BJ (cell line): ENCODE measurements around the gene ZNF41. TPM values are rescaled to one million over a fixed set of nuclear protein-coding genes. Genes with fewer than 3 reads are reported as not detected.

Experiments used
- CTCF ChIA-PET: fragments of 350-600 bp; formaldehyde crosslinking; extraction: SDS; loops from one replicate; lab custom pipeline; 2021; ENCODE audit warnings: antibody characterized with exemption, inconsistent platforms; lab: Yijun Ruan, JAX
- POLR2A ChIA-PET: fragments of 300-600 bp; sonication (Branson Sonifier 250); formaldehyde crosslinking; extraction: SDS; loops from one replicate; lab custom pipeline; 2021; ENCODE audit warnings: antibody characterized with exemption; lab: Charles Lee
- DNase-seq: peaks from one replicate; pipeline ENCODE4 v3.0.0-alpha.2; 2011; ENCODE audit warnings: low read depth
- H3K27me3 ChIP-seq: 2 replicates; pipeline ENCODE4 v1.6.0; 2011; ENCODE audit warnings: low read length; ENCODE audit not compliant: control insufficient read depth, insufficient read depth
- H3K36me3 ChIP-seq: 2 replicates; pipeline ENCODE4 v1.5.1; 2011; ENCODE audit warnings: low read length; ENCODE audit not compliant: control insufficient read depth, insufficient read depth
- H3K4me3 ChIP-seq: 2 replicates; pipeline ENCODE4 v1.5.1; 2011; ENCODE audit warnings: low read depth, mild to moderate bottlenecking, control low read depth, low read length
- CTCF ChIP-seq: IDR thresholded peaks from 2 replicates; pipeline ENCODE4 v1.5.1; 2011; ENCODE audit warnings: low read depth, mild to moderate bottlenecking, control low read depth, inconsistent platforms, low read length, moderate library complexity; ENCODE audit not compliant: insufficient read depth
- polyA plus RNA-seq: library from polyadenylated mRNA; depleted of rRNA; stranded (reverse); fragments of >200 nt; gene quantifications from 2 replicates; pipeline ENCODE4 v1.2.3, GENCODE V29; 2011

Gene ZNF41
- polyA plus RNA-seq, 1 experiment, result 4.8 TPM

GRCh38 chrX:47481160-47481559, 1.9 kb downstream of the ZNF41 start:
- ChIA-PET CTCF (interaction anchor here (1.6 kb wide), 1 partner anchor 42 kb away, joined by 4 read pairs; no protein-coding TSS in a partner anchor), POLR2A (no interaction called here)
- no peak overlapping the region for H3K4me3 ChIP-seq

GRCh38 chrX:47480576-47480975, 2.4 kb downstream of the ZNF41 start:
- POLR2A ChIA-PET, result no interaction called here
- DNase-seq, result no peak
- CTCF ChIA-PET, result no interaction called here
- H3K27me3 ChIP-seq, result no peaks in the 10 kb centered on the region
- no peak overlapping the region for H3K4me3 ChIP-seq
- H3K36me3 ChIP-seq, result no peaks in the 10 kb centered on the region
- TF ChIP-seq CTCF, result no peak

More at GRCh38 chrX:47481160-47481559, 1.9 kb downstream of the ZNF41 start:
- no peak for DNase-seq
- Histone ChIP-seq H3K27me3 (no peaks in the 10 kb centered on the region), H3K36me3 (no peaks in the 10 kb centered on the region)
- no peak; the same call in 1 of the 2 replicates for TF ChIP-seq CTCF

DNA sequence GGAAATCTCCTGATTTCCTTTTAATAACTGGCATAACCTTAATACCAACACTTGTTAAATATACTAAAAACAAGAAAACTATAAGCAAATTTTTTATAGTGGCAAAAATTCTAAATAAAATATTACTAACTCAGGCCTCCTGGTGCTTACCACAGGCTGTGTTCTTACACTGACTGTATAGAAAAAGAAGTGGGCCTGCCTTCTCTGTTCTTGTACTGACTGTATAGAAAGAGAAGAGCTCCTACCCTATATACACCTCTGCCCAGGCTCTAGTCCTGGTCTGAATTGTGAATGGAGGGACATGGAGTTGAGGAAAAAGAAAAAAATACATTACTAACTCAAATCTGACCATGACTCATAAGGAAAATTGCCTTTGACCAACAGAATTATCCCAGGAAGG, 7.5 kb downstream of the ZNF41 start:
- no peak for TF ChIP-seq CTCF
- H3K4me3 ChIP-seq, result no peak overlapping the region
- no peak for DNase-seq
- H3K27me3 ChIP-seq, result no peaks in the 10 kb centered on the region
- no peaks in the 10 kb centered on the region for H3K36me3 ChIP-seq
- CTCF ChIA-PET, result interaction anchor here (0.7 to 1.0 kb wide), 2 partner anchors 91 to 151 kb away, joined by 3 read pairs; no protein-coding TSS in a partner anchor
- POLR2A ChIA-PET, result no interaction called here

DNA sequence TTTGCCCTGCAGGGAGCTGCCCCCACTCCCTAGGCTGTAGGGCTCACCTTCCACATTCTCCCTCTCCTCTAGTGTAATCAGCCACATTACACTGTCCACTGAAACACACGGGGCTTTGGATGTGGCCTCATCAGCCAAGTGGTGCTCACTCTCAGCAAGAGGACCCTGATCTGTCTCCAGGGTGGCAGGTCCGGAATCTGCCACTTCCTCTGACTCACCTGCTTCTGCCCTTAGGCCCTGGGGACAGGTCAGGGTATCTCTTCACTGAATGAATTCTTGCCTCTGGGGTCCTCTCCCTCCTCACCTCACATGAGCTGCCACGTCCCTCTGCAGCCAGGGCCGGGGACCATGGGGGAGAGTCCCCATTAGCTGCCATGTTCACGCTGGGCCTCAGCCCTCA, 15.9 kb downstream of the ZNF41 start:
- H3K4me3 ChIP-seq, result no peak overlapping the region
- TF ChIP-seq CTCF, result no peak
- H3K36me3 ChIP-seq, result 0 out of 2 replicates have a peak, but pooled peaks cover 2% of the 10 kb centered on the region
- POLR2A ChIA-PET, result no interaction called here
- CTCF ChIA-PET, result no interaction called here
- no peak for DNase-seq
- no peaks in the 10 kb centered on the region for H3K27me3 ChIP-seq

- TF ChIP-seq CTCF, result no peak
- ChIA-PET CTCF (no interaction called here), POLR2A (no interaction called here)
- DNase-seq, result no peak
- Histone ChIP-seq H3K36me3 (peaks cover 3% of the 10 kb centered on the region), H3K4me3 (no peak overlapping the region), H3K27me3 (no peaks in the 10 kb centered on the region)
Measured at GRCh38 chrX:47460561-47460960, 22.5 kb downstream of the ZNF41 start.
